Measurements from ENCODE around the gene CCR6.
"Not testable (repeated sequence)": the region's sequence is repeated elsewhere in the genome, so short reads cannot be mapped to it uniquely, and the experiment has no call there.

- not testable (repeated sequence) for TF ChIP-seq CTCF (IDR thresholded peaks at IDR 0.05; ENCODE audit: insufficient read depth, low read length); GABPA (IDR thresholded peaks at IDR 0.05; ENCODE audit: low read depth); REST (IDR thresholded peaks at IDR 0.05; ENCODE audit: insufficient replicate concordance, low read depth); POLR2AphosphoS5 (IDR thresholded peaks at IDR 0.05; ENCODE audit: low read depth)
These were observed 44.8 kb downstream of the CCR6 start for GRCh38 chr6:167167699-167168098.
